Neural cell (in vitro differentiated cells): ENCODE data around the gene CASKIN1.

Experiments
- EP300 ChIP-seq: fragments of 450-650 bp; conservative IDR thresholded peaks from 2 replicates; pipeline ENCODE4 v1.6.1; 2014; ENCODE audit warnings: antibody characterized with exemption, mild to moderate bottlenecking, moderate library complexity; ENCODE audit not compliant: poor library complexity, severe bottlenecking
- EZH2 ChIP-seq: fragments of 200-600, 300-800 bp; shearing (Covaris generic), sonication (generic); IDR thresholded peaks from 2 replicates; pipeline ENCODE4 v1.6.1; 2014; ENCODE audit warnings: antibody characterized with exemption, low read length, borderline replicate concordance, mild to moderate bottlenecking; ENCODE audit not compliant: insufficient read depth, poor library complexity, severe bottlenecking
- POLR2AphosphoS5 ChIP-seq: IDR thresholded peaks from 2 replicates; pipeline ENCODE4 v1.6.1; 2012
- SMC3 ChIP-seq: fragments of 450-650 bp; conservative IDR thresholded peaks from 2 replicates; pipeline ENCODE4 v1.6.1; 2014; ENCODE audit warnings: antibody characterized with exemption, mild to moderate bottlenecking, moderate library complexity; ENCODE audit not compliant: poor library complexity
- TF ChIP-seq, protein P1 (sequence below): fragments of 450-650 bp; IDR thresholded peaks from 2 replicates; pipeline ENCODE4 v1.5.1; 2014; ENCODE audit warnings: antibody characterized with exemption, mild to moderate bottlenecking, moderate library complexity; ENCODE audit not compliant: poor library complexity, severe bottlenecking

DNA sequence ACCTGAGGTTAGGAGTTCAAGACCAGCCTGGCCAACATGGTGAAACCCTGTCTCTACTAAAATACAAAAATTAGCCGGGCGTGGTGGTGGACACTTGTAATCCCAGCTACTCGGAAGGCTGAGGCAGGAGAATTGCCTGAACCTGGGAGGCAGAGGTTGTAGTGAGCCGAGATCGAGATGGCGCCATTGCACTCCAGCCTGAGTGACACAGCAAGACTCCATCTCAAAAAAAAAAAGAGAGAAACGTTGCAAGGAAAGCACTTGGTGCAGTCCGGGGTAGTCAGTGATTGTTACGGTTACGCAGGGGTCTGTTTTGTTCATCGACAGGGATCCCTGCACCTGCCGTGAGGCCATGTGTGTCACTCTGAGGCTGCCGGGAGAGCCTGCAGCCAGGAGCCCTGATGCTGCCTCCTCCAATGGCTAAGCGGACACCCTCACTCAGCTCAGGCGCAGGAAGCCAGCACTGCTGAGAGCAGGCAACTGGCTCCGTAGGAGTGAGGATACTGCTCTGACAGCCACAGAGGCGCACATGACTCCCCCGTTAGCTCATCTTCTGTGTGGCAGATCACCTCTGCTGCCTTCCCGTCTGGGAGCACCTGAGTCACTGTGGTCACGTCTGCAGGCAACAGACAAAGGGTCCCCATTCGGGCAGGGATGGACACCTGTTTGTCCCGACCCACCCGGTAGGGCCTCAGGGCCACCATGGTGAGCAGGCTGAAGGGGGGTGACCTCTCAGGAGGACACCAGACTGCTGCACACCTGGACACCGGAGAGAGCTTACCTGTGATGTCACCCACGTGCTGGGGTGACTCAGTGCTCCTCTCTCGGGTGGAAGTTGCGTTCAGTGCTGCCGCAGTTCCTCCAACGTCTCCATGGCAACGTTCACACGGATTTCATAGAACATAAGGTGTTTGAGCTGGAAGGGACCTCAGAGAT, 53.2 kb downstream of the CASKIN1 start:
- TF ChIP-seq, protein P1, sequence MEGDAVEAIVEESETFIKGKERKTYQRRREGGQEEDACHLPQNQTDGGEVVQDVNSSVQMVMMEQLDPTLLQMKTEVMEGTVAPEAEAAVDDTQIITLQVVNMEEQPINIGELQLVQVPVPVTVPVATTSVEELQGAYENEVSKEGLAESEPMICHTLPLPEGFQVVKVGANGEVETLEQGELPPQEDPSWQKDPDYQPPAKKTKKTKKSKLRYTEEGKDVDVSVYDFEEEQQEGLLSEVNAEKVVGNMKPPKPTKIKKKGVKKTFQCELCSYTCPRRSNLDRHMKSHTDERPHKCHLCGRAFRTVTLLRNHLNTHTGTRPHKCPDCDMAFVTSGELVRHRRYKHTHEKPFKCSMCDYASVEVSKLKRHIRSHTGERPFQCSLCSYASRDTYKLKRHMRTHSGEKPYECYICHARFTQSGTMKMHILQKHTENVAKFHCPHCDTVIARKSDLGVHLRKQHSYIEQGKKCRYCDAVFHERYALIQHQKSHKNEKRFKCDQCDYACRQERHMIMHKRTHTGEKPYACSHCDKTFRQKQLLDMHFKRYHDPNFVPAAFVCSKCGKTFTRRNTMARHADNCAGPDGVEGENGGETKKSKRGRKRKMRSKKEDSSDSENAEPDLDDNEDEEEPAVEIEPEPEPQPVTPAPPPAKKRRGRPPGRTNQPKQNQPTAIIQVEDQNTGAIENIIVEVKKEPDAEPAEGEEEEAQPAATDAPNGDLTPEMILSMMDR = no peak
- TF ChIP-seq POLR2AphosphoS5 = no peak
- TF ChIP-seq SMC3 = no peak
- no peak for TF ChIP-seq EP300
- no peak for TF ChIP-seq EZH2
